ENCODE results near the gene DPY19L1.
"Not testable (repeated sequence)": the region's sequence is repeated elsewhere in the genome, so short reads cannot be mapped to it uniquely, and the experiment has no call there.

Gene DPY19L1

GRCh38 chr7:35037211-35037525 lies at the start of gene DPY19L1:
Gene DPY19L1 (minus strand): TSS chr7:35037485. CDS start chr7:35037394, 91 bp downstream.
- no peak for DNase-seq

DNA sequence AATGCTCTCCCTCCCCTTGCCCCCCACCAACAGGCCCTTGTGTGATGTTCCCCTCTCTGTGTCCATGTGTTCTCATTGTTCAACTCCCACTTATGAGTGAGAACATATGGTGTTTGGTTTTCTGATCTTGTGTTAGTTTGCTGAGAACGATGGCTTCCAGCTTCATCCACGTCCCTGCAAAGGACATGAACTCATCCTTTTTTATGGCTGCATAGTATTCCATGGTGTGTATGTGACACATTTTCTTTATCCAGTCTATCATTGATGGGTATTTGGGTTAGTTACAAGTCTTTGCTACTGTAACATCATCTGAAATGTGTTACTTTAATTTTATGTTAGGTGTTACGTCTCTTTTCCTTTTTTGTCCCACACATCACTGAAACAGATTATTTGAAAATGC lies 42.2 kb upstream of the DPY19L1 start:
- not testable (repeated sequence) for DNase-seq

DNA sequence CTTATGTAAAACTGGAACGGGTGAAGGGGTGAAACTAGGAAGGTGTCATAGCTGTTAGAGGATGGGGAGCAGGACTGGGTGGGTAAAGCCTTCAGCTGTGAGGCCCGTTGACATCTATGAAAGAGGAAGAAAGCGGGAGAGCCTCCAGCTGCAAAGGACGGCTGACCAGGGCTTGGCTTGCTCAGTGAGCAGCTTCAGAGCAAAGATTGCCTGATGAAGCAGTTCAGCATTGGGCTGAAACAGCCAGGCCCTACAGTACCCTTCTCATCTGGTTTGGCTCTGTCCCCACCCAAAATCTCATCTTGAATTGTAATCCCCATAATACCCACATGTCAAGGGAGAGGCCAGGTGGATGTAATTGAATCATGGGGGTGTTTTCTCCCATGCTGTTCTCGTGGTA lies 36.7 kb upstream of the DPY19L1 start:
- not testable (repeated sequence) for DNase-seq

DNA sequence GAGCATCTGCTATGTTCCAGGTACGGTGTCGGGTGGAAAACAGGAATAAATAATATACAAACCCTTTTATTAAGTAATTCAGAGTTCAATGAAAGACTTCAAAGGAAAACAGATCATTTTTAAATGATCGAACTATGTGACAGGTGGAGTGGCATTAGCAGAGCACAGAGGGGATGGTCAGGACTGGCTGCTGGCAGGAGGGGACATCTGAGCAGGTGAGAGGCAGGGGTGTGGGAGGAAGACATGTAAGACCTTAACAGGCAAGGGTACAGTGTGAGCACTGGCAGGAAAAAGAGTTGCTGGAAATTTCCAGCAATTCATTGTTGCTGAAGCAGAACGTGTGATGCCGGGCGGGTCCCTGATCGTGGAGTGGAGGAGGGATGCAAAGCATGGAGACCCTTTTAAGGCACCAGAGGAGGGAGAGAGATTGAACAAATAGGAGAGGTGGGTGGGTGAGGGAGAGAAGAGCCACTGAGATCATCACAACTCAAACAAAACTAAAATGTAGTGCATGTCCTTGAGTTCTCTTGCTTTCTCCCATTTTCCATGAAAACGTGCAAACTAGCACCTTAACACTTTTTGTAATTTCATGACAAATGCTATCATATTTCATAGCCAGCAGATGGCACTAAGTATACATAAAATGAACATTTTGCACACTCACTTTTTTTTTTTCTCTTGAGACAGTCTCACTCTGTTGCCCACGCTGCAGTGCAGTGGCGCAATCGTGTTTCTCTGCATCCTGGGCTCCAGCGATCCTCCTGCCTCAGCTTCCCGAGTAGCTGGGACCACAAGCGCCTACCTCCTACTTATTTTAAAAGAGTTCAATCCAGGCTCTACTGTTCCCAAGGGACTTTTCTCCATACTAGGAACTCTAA lies 35.9 kb upstream of the DPY19L1 start:
- peak; percentile 60 for DNase-seq

DNA sequence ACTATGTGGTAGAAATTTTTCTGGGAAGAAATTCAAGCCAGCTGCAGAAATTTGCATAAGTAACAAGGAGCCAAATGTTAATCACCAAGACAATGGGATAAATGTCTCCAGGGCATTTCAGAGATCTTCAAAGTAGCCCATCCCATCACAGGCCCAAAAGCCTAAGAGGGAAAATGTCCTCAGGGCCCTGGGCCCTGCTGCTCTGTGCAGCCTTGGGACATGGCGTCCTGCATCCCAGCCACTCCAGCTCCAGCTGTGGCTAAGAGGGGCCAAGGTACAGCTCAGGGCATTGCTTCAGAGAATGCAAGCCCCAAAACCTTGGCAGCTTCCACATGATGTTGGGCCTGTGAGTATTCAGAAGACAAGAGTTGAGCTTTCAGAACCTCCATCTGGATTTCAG lies 31.8 kb upstream of the DPY19L1 start:
- DNase-seq = not testable (repeated sequence)

DNA sequence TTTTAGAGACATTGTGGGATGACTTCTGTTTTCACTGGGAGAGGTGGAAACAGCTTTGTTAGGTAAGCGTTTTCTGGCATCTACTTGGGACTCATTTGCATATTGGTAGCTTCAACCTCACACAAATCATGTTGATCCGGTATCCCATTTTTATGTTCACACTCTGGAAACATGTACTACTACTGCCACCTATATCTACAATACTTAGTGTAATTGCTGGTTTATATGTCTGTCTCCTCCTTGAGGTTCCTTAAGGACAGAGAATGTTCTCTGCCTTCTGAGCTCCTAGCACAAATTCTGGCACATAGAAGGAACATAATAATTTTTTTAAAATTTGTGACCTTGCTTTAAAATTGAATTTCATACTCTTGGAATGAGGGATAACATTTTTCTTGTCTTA lies 28.1 kb upstream of the DPY19L1 start:
- not testable (repeated sequence) for DNase-seq

DNA sequence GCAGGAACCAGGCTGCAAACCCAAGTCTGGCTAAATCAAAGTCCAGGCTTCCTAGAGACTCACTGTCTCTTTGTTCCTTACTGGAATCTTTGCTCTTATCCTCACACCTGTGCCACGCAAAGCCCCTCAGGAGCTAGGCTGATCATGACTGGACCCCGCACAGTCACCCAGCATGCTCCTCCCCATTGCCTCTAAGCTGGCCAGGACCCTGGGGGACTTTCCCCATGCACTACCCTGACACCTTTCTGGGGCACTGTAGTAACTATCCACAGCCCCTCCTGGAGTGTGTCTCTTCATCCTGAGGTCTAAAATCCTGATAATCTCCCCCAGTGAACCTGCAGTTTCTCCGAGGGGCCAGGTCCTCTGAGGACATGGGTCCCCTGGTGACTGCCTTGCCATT lies 21.3 kb upstream of the DPY19L1 start:
- not testable (repeated sequence) for DNase-seq

GRCh38 chr7:35057505-35058451 lies 20.5 kb upstream of the DPY19L1 start:
- DNase-seq = not testable (repeated sequence)

DNA sequence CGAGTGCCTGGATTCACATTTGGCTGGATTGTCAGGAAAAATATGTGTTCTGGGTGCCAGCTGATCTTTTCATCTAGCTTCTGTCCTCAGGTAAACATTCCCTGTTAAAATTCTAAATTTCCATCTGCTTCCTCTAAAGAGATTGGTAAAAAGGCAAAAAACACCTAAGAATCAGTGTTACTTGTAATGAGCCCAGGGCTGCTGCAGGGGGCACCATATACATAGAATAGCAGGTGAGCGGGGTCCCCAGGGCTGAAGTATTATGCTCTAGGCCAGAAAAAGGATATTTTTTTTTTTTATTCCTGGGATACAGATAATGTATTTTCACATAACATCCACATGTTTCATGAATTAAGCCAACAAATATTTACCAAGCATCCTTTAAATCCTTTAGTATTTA lies 18.4 kb upstream of the DPY19L1 start:
- DNase-seq = not testable (repeated sequence)

DNA sequence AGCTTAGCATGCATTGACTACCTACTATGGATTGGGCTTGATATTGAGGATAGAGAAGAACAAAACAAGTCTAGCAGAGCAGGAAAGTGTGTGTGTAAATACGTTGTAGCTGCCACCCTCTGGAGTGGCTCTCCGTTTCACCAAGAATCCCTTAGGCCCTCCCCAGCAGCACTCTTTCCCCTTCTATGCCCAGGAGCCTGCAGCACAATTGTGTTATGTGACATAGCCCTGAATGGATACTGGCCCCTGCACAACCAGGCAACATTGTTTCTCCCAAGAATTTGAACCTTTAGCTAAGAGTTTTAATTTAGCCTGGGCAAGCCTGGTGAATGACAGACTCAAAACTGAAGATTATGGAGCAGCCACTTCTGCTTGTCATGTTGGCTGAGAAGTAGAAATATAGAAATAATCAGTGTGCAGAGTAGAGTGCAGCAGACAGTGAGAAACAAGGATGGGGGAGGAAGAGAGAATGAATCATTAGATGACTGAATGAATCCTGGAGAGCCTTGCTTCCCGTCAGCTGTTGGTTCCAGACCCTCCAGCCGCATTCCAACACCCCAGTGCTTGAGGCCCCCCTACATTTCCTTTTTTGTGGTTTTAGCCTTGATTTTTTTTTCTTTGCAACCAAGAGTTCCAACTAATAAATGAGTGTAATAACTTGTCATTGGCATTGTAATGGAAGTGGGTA lies 16.3 kb upstream of the DPY19L1 start:
- peak; percentile 23 for DNase-seq

DNA sequence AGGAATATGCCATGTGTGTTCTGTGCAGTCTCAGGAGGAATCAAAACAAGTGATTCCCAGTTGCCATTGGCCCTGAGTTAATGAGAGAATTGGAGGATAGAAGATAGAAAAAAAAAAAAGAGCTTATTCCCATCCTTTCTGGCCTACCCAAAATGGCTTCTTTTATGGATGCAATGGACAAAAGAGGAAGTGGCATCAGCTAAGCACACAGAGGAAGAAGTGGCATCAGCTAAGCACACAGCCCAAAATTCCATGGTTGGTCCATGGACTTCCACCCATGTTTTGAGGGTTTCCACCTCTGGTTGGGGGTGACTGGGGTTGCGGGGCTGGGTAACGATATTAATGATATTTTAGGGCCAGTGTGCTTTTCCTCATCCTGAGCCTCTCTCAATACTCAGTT lies 11.1 kb upstream of the DPY19L1 start:
- DNase-seq = not testable (repeated sequence)

DNA sequence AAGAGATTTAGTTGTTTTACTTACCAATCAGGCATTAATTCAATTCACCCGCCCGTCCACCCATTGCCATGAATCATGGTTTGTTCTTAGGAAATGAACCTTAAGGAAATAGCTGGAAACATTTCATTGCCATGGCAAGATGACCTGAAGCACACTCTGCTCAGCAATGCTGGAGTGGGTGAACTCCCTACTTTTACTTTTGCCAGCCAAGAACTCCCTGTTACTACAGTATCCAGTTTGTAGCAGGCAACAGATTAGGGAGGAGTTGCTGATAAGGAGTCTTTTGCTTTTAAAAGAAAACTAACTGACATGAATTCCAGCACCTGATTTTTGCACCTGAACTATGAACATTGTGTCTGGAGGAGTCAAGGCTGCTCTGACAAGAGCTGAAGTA lies 10.6 kb upstream of the DPY19L1 start:
- not testable (repeated sequence) for DNase-seq

DNA sequence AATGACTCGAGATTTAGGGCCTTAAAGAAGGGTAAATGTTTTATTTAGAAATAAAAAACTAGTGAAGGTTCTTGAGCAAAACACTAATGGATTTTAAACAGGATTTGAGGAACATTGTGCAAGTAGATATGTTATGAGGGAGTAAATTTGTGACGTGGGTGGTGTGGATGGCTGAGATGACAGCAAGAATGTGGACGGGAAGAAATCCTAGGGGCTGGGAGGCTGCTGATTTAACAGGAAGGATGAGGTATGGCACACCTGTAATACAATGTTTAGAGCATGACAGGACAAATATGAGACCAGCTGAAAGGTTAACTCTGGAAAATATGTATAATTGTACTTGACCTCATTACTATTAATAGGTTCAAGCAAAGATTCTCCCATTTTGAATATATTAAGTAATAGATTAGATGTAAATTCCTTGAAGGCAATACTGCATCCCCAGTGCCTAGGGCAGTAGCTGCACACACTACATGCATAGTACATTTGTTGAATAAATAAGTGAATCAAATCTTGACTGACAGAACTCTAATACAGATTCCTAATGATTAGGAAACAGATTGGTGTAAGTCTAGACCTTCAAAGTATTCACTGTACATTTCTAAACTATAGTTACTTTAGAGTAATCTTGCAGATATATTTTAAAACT lies 10.1 kb upstream of the DPY19L1 start:
- DNase-seq = not testable (repeated sequence)

DNA sequence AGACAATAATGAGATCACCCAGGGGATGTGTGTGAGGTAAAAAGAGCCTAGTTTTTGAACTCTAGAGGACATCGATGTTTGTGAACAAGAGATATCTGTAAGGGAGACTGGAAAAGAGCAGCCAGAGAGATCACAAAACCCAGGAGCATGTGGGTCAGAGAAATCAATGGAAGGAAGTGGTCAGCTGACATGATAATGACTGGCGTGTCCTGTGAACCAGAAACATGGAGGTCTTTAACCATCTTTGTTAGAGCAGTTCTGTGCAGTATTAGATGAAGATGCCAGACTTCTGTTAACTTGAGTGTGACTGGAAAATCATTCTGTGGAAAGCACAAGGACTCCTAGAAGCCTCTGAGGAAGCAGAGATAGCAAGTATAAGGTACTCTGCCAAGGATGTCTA lies 6.0 kb upstream of the DPY19L1 start:
- DNase-seq = not testable (repeated sequence)

DNA sequence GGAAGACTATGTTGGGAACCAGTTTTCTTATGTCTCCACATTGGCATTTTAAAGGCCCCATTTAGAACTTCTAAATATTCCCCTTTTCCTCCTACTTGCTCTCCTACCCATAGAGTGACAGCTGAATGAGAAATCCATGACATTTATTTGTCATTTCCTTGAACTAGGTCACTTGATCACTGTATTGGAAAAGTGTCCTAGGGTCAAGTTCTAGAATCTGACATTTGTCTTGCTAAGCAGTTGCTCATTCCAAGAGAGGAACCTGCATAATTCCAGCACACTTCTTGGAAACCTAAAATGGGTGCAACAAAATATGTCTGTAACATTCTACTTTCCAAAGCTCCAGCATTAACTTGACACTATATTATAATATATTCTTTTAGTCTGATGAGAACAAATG lies 3.6 kb upstream of the DPY19L1 start:
- no peak for DNase-seq

DNA sequence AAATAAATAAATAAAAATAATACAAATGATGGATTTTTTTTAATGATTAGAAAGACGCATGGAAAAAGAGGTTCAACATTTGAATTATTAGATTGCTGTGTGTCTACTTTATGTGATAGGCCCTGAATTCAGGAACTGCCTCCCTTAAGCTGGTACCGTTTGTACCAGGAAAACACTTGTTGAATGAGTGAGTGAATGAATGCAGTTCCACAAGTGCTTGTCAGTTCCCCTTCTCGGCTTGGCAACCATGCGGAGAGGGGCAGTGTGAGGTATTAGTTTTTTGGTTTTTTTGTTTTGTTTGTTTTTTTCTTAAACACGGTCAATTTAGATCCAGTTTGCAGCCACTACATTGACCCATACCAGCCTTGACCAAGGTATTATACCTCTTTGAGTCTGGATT lies 2.1 kb upstream of the DPY19L1 start:
- no peak for DNase-seq

- DNase-seq = no peak
These were observed 1.1 kb upstream of the DPY19L1 start for GRCh38 chr7:35038354-35038753.

DNA sequence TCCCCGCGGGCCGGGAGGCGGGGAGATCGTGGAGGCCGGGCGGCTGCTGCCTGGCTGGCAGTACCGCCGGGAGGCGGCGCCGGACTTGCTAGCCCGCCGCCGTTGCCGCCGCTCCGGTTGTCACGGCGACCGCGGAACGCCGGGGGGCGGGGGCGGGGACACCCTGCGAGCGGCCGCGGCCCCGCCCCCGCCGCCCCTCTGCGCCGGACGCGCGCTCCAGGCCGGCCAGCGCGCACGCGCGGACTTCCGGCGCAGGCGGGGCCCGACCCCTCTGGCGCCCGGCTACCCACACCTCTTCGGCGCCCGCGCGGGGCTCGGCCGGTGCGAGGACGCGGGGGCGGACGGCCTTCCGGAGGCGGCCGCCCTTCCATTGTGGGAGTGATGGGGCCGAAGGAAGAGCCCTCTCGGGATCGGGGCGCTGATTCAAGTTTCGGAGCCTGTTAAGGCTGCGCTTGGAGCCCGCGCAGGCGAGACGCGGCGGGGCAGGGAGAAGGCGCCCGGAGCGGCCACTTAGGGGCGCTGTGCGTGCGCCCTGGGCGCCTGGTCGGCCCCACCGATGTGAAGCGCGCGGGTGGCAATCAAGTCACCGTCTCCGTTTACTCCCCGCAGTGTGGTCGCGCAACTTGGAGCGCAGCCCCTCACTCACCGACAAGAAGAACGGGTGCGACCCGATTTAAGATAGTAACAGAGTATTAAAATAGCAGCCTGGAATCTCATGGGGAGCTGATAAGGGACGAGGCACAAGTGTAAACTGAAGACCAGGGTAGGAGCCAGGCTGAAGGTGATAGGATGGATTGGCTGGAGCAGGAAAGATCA lies 449 bp upstream of the DPY19L1 start:
- DNase-seq = peak; percentile 88

DNA sequence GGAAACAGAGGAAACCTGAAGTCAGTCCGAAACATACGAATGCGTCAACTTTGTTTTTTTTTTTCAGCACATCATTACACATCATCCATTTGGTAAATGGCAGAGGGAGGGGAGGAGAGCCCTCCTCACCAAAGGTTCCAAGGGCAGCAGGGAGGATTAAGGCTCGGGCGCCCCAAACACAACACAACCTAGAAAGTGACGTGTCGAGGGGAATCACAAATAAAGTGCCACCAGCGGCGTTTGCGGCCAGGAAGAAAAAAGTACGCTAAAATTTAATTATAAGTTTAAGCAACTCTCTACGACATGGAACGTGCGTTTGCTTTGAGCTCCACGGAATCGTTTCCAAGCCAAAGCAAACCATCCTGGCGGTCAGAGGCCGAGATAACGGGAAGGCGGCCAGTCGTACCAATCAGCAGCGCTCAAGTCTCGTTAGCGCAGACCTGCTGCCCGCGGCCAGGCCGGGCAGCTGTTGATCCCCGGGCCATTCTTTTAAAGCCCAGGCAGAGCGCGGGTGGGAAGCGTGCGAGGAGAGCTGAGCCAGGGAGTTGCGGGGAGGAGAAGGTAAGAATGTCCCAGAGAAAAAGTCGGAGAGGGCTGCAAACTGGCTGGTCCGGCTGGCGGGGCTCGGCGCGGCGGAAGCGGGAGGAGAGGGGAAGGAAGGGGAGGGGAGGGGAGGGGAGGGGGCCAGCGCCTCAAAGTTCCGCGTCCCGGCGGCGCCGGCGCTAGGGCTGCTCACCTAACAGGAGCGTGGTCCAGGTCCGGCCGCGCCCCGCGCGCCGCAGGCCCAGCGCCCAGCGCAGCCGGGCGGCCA lies 719 bp downstream of the DPY19L1 start:
- peak; percentile 36 for DNase-seq

GRCh38 chr7:35035511-35035961 lies 1.7 kb downstream of the DPY19L1 start:
- peak; percentile 57 for DNase-seq

GRCh38 chr7:35032166-35032565 lies 5.1 kb downstream of the DPY19L1 start:
- no peak for DNase-seq

Measured in kidney glomerular epithelial cell (primary cell).